Umbilical cord (tissue), 2 donors: ENCODE measurements around the gene MPRIP. TPM values are rescaled to one million over a fixed set of nuclear protein-coding genes. Genes with fewer than 3 reads are reported as not detected.

Source experiments
- DNase-seq: peaks from one replicate; pipeline ENCODE4 v3.0.0-alpha.2; 2015; ENCODE audit warnings: low spot score
- total RNA-seq: library from RNA; depleted of rRNA; stranded (reverse); fragments of >200 nt; gene quantifications from one replicate; pipeline ENCODE4 v1.2.3, GENCODE V29; 2014; ENCODE audit warnings: low replicate concordance; ENCODE audit not compliant: insufficient read depth

Gene MPRIP
- total RNA-seq, 1 donor from 2014 or later = 69.3 TPM

DNA sequence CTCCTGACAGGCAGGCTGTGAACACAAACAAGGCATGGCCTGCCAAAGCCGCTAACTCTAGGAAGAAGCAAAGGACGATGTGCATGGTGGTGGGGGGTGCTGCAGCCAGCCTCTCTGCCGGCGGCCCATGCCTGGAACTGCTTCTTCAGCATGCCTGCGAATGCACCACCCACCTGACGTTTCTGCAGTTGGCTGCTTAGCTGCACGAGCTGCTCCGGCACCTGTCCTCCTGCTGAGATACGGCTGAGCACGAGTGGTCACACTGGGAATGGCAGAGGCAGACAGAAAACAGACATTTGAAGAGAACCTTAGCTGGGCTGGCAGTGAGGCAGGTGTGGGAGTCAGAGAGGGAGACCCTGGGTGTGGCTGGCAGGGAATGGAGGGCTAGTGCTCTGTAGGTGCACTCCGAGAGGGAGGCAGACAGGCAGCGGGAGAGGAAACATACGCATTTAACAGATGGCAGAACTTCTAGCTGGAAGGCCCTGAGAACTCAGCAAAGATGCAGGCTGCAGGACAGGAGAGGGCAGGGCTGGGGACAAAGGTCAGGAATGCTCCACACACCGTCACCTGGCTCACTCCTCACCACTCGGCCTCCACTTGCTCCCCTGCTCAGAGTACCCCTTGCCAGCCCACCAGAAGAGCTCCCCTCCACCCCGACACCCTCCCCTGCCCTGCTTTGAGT, 189.5 kb downstream of the MPRIP start:
- no peak for DNase-seq

DNA sequence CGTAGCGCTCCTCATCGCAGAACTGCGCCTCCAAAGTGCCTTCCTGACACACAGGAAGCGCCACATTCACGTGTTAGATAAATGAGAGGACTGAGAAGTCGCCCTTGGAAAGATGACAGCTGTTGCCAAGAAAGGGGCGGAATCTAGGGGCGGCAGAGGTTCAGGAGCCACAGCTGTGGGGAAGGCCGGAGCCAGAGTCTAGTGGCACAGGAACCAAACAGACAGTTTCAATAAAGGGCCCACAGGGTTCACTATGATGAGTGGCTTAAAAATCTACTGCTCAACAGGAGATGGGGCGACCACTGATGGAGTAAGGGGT, 190.0 kb downstream of the MPRIP start:
- DNase-seq = no peak

DNA sequence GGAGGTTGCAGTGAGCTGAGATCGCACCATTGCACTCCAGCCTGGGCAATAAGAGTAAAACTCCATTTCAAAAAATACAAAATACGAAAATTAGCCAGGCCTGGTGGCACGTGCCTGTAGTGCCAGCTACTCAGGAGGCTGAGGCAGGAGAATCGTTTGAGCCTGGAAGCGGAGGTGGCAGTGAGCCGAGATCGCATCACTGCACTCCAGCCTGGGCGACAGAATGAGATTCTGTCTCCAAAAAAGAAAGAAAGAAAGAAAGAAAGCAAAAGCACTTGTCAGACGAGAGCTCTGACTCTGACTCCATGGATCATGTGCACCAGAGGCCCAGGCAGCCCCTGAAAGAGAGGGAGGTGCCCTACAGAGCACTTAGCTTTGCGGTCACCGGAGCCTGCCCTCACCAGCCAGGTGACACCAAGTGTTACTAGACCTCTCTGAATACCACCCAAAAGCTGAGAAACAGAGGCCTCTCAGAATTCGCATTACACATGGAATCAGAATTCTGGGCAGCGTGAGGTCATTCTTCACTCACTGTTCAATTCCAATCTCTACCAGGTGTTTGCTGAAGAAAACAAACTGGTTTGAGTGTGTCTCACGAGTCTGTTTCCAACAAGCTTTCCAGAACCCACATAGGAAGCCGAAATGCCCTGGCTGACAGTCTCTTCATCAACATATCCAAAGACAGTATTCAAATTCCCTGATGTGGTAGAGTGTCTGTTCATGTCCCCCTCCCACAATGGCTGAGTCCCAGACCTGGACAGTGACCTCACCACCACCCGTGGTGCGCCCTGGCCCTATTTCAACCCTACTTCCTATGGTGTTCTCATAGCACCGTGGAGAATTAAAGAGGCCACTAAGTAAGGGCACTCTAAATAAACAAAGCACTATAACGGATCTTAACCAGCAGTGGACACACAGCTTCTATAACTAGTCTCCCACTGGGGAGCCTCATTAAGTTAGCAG, 193.2 kb downstream of the MPRIP start:
- peak; percentile 6 for DNase-seq

DNA sequence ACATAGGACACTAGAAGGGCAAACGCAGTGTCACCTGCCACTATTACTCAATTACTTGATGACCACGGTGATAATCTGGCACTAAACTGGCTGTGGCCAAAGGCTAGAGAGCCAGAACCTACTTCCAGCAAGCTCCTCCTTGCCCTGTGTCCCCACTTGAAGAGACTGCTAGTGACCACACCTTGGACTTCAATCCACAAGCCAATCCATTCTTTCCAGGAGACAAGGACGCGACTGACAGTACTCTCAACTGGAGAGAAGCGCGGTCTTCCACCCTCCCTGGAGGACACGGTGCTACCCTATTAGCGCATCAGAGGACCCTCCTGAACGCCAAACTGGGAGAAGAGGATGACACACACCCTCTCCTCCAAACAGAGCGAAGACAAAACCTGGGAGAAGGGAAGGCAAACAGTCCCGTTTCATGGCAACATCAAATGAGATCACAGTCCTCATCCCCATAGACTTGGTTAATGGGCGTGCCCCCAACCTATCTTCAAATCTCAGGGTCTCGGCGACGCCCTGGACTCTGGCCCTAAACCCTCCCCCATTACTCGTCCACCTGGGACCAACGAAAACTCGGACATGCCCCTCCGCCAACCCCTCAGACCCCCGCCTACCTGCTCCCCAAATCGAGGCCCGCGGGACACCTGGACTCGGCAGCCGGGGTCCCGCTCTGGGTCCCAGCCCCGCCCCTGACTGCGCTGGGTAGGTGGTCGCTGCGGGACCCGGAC, 194.2 kb downstream of the MPRIP start:
- peak; percentile 22 for DNase-seq

DNA sequence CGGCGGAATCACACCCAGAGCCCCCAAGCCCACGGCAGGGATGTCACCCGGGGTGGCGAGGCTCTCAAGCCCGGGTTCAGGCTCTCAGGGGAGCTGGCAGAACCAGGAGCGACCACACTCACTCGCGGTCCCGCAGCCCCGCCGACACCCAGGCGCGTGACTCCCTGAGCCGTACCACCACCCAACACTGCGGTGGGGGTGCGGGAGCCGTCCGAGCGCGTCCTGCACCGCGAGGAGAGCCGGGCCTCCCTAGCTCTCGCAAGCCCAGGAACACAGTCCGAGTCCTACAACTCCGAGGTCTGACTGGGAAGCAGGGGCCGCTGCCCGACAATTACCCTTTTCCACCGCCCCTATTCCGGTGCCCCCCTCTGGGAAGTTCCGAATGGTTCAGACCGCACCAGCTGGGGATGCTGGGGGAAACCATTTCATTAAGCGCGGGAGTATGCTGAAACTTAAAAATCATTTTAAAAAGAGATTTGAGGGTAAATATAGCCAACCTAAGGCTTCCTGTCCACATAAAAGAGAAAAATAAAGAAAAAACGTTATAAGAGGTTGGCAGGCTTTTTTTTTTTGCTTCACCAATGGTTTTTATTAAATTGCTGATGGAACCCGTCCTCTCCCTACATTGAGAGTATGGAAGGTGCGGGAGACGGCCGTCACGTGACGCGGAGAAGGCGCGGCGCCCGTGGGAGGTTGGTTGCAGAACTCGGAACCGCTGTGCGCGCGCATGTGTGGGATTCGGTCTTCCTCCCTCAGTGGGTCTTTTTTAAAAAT, 195.0 kb downstream of the MPRIP start, which contains the start of gene FLCN:
TSS of gene FLCN (minus strand) at position 143 of the 774 bp plus-strand sequence. CDS start 9,031 bp downstream, outside the sequence.
- DNase-seq = peak; percentile 93

DNA sequence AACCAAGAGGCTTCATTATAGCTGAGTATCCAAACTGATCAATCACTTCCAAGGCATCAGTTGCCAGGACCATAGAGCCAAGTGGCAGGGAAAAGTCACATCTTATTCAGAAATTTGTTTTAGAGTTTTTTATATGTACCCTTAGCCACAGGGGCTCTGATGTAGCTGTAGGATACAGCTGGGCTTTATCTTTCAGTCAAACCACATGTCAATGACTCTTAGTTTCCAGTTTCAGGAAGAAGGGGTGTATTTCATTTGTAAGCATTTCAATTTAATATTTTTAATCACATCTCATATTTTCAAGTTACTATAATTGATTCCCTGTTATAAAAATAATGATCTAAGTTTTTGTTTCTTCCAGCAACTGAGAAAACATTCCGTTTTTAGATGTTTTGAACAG, 197.6 kb downstream of the MPRIP start:
- DNase-seq = no peak

DNA sequence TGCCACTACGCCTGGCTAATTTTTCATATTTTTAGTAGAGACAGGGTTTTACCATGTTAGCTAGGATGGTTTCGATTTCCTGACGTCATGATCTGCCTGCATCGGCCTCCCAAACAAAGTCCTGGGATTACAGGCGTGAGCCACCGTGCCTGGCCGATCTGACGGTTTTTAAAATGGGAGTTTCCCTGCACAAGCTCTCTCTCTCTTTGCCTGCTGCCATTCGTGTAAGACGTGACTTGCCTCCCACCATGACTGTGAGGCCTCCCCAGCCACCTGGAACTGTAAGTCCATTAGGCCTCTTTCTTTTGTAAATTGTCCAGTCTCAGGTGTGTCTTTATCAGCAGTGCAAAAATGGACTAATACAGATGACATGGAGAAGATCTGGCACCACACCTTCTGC, 199.4 kb downstream of the MPRIP start:
- DNase-seq = no peak

DNA sequence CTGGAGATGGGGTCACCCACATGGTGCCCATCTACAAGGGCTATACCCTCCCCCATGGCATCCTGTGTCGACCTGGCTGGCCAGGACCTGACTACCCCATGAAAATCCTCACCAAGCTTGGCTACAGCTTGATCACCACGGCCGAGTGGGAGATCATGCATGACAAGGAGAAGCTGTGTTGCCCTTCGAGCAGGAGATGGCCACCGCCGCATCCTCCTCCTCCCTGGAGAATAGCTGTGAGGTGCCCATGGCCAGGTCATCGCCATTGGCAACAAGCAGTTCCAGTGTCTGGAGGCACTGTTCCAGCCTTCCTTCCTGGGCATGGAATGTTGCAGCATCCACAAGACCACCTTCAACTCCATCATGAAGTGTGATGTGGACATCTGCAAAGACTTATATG, 200.0 kb downstream of the MPRIP start:
- no peak for DNase-seq

Other genes starting within 250 kb of the MPRIP start
- gene TNFRSF13B, start 70.3 kb upstream of the MPRIP start, total RNA-seq = not detected
- gene PLD6, start 163.9 kb downstream of the MPRIP start, total RNA-seq = not detected
- 22.1 TPM for gene FLCN, start 194.7 kb downstream of the MPRIP start, total RNA-seq
- gene COPS3, start 238.8 kb downstream of the MPRIP start, total RNA-seq = 67.2 TPM